ENCODE measurements around the gene TSPAN5. TPM values are rescaled to one million over a fixed set of nuclear protein-coding genes. Genes with fewer than 3 reads are reported as not detected.

The TSPAN5 gene
- total RNA-seq, 1 donor from 2014 or later: 1.6 TPM

DNA sequence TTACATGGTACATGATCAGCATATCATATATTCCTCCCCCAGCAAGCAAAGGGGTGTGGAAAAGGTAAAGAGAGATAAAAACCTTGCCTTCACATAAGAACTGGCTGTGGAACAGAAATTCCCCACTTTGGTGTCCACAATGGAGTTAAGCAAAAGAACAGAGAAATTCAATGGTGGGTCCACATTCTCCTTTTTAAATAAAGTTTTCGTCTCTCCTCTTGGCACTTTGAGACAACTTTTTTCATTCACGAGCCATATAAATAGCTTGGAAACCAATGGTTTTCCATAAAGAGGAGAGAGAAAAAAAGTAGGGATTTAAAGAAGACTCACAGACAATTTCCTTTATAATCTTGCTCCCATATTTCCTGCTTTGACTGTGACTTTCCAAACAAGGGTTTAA, 148.1 kb downstream of the TSPAN5 start:
- ChIA-PET POLR2A (no interaction called here), CTCF (no interaction called here)
- no peak for ATAC-seq (ENCODE audit: low read depth)
- H3K4me3 Mint-ChIP-seq: no peak overlapping the region
- no peak overlapping the region for H3K27ac Mint-ChIP-seq
- no peaks in the 10 kb centered on the region for H3K27me3 Mint-ChIP-seq
- intact Hi-C loops (cut with micrococcal nuclease): no loop called here
- TF ChIP-seq, protein P1, sequence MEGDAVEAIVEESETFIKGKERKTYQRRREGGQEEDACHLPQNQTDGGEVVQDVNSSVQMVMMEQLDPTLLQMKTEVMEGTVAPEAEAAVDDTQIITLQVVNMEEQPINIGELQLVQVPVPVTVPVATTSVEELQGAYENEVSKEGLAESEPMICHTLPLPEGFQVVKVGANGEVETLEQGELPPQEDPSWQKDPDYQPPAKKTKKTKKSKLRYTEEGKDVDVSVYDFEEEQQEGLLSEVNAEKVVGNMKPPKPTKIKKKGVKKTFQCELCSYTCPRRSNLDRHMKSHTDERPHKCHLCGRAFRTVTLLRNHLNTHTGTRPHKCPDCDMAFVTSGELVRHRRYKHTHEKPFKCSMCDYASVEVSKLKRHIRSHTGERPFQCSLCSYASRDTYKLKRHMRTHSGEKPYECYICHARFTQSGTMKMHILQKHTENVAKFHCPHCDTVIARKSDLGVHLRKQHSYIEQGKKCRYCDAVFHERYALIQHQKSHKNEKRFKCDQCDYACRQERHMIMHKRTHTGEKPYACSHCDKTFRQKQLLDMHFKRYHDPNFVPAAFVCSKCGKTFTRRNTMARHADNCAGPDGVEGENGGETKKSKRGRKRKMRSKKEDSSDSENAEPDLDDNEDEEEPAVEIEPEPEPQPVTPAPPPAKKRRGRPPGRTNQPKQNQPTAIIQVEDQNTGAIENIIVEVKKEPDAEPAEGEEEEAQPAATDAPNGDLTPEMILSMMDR (IDR thresholded peaks at IDR 0.05): no peak
- no peaks in the 10 kb centered on the region for H3K36me3 Mint-ChIP-seq (ENCODE audit: low read depth)
- no peak for DNase-seq
- H3K4me1 Mint-ChIP-seq: no peaks in the 10 kb centered on the region
- H3K9me3 Mint-ChIP-seq: no peaks in the 10 kb centered on the region

DNA sequence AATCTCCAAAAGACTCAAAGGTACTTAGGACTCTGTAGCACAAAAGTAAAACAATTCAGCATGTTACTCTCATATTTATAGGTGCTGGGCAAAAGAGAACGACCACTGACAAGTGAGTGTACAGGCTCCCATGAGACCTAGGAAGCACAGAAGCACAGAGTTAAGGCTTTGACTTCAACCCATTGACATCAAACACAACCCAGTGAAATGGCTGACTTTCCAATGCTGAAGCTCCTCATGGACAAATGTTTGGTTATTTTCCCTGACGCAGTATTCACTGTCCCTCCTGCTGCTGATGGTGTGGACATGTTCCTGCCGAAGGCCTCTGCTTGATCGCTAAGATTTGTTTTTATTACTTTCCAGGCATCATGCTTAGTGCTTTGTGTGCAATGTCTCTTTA, 148.7 kb downstream of the TSPAN5 start:
- no peak overlapping the region for H3K27ac Mint-ChIP-seq
- ChIA-PET POLR2A (no interaction called here), CTCF (no interaction called here)
- H3K36me3 Mint-ChIP-seq (ENCODE audit: low read depth): no peaks in the 10 kb centered on the region
- TF ChIP-seq, protein P1 (IDR thresholded peaks at IDR 0.05): no peak
- intact Hi-C loops (cut with micrococcal nuclease): no loop called here
- H3K4me3 Mint-ChIP-seq: no peak overlapping the region
- no peak for ATAC-seq (ENCODE audit: low read depth)
- H3K27me3 Mint-ChIP-seq: no peaks in the 10 kb centered on the region
- no peak for DNase-seq
- H3K9me3 Mint-ChIP-seq: no peaks in the 10 kb centered on the region
- no peaks in the 10 kb centered on the region for H3K4me1 Mint-ChIP-seq

DNA sequence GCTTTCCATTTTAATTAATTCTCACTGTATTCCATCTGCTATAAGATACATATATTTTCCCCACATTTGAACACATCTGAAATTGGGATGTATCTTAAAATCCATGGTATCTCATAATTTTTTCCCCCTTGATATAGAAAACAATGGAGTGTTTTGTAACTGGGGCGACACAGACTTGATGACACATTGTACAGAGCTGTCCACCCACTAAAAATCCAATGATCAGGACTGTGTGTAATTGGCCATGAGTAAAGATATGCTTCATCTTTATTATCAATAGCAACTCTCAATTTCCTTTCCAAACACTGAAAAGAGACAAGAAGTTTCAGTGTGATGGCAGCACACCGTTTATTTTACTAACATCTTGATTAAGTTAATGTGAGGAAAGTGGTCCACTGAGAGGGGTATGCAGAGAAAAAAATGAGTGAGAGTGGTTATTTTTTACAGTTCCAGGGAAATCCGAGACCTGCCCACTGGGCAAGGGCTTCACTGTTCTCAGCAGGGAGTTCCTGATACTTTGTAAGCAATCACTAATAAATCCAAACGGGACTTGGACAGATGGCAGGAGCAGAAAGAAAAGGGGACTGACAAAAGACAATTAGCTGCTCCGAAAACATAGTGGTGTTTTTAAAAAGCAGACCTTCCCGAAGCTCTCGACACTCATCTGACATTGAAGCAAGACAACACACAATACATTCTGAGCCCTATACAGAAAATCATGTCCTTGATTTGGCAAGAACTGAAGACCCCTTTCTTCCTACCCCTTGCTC, 149.4 kb downstream of the TSPAN5 start:
- no peaks in the 10 kb centered on the region for H3K4me1 Mint-ChIP-seq
- ChIA-PET CTCF (no interaction called here), POLR2A (no interaction called here)
- no peak overlapping the region for H3K27ac Mint-ChIP-seq
- DNase-seq (no peak), ATAC-seq (ENCODE audit: low read depth) (no peak)
- H3K27me3 Mint-ChIP-seq: no peaks in the 10 kb centered on the region
- no peaks in the 10 kb centered on the region for H3K36me3 Mint-ChIP-seq (ENCODE audit: low read depth)
- TF ChIP-seq, protein P1 (IDR thresholded peaks at IDR 0.05): no peak
- intact Hi-C loops (cut with micrococcal nuclease): no loop called here
- no peak overlapping the region for H3K4me3 Mint-ChIP-seq
- no peaks in the 10 kb centered on the region for H3K9me3 Mint-ChIP-seq

DNA sequence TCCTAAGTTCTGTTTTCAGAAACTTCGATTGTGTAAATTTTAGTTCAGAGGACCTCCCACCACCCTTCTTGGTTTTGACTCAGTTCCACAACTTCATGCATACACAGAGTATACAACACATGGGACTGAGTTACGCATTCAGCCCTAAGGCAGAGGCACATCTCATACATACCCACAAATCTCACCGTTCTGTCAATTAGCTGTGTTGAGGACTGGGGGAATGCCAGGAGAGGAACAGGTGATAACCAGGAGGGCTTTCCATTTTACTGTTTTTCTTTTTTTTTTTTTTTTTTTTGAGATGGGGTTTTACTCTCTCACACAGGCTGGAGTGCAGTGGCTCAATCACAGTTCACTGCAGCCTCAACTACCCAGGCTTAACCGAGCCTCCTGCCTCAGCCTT, 150.2 kb downstream of the TSPAN5 start:
- intact Hi-C loops (cut with micrococcal nuclease): no loop called here
- Mint-ChIP-seq H3K27me3 (no peaks in the 10 kb centered on the region), H3K4me1 (no peaks in the 10 kb centered on the region), H3K9me3 (no peaks in the 10 kb centered on the region), H3K27ac (no peak overlapping the region), H3K36me3 (ENCODE audit: low read depth) (no peaks in the 10 kb centered on the region), H3K4me3 (no peak overlapping the region)
- DNase-seq (no peak), ATAC-seq (ENCODE audit: low read depth) (no peak)
- ChIA-PET POLR2A (no interaction called here), CTCF (no interaction called here)
- TF ChIP-seq, protein P1 (IDR thresholded peaks at IDR 0.05): no peak

DNA sequence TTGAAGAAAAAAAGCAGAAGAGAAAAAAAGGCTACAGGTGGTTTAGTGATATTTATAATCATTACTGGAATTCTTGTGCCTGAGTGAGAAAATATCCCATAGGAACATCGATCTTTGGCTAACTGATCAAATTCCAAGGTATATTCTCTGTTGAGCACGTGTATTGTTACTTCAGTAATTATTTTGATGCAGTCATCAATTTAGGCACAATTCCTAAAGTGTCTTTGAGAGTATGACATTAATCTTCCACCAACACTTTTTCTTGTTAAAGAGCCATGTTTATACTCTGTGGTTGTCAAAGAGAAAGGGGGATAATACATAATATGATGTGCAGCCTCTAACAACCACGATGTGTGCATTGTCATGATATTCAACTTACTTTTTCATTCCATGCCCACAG, 151.1 kb downstream of the TSPAN5 start:
- intact Hi-C loops (cut with micrococcal nuclease): no loop called here
- ChIA-PET POLR2A (no interaction called here), CTCF (no interaction called here)
- H3K36me3 Mint-ChIP-seq (ENCODE audit: low read depth): no peaks in the 10 kb centered on the region
- DNase-seq: no peak
- ATAC-seq (ENCODE audit: low read depth): no peak
- H3K4me3 Mint-ChIP-seq: no peak overlapping the region
- no peaks in the 10 kb centered on the region for H3K9me3 Mint-ChIP-seq
- no peaks in the 10 kb centered on the region for H3K4me1 Mint-ChIP-seq
- no peak overlapping the region for H3K27ac Mint-ChIP-seq
- no peaks in the 10 kb centered on the region for H3K27me3 Mint-ChIP-seq
- TF ChIP-seq, protein P1 (IDR thresholded peaks at IDR 0.05): no peak
